Stimulated activated effector memory CD8-positive, alpha-beta T cell treated with anti-CD3 and anti-CD28 coated beads, Interleukin-12 subunit alpha, Interleukin-12 subunit beta, amount 100 ng/mL, for 72 hours (primary cell): ENCODE results near the gene AVP.
"Not testable (repeated sequence)": the region's sequence is repeated elsewhere in the genome, so short reads cannot be mapped to it uniquely, and the experiment has no call there.

Experiments used
- ATAC-seq: fragments of 150-1000 bp; cut with Tn5 transposase; 2 replicates; pipeline ENCODE4 v1.10.0; 2021
- DNase-seq, 2 donors: peaks; one replicate each; pipeline ENCODE4 v3.0.0; 2021 to 2022; ENCODE audit warnings: low spot score in 2 of 2
- H3K27ac Mint-ChIP-seq: one replicate; pipeline ENCODE4 v1.8.0; 2022; ENCODE audit warnings: mild to moderate bottlenecking, mixed read lengths
- H3K36me3 Mint-ChIP-seq: one replicate; pipeline ENCODE4 v1.8.0; 2022; ENCODE audit warnings: mild to moderate bottlenecking, mixed read lengths
- H3K4me1 Mint-ChIP-seq: one replicate; pipeline ENCODE4 v1.8.0; 2022; ENCODE audit warnings: mixed read lengths
- H3K4me3 Mint-ChIP-seq: one replicate; pipeline ENCODE4 v1.8.0; 2022; ENCODE audit warnings: mild to moderate bottlenecking, mixed read lengths
- H3K9me3 Mint-ChIP-seq: one replicate; pipeline ENCODE4 v1.8.0; 2022; ENCODE audit warnings: mixed read lengths

The AVP gene

DNA sequence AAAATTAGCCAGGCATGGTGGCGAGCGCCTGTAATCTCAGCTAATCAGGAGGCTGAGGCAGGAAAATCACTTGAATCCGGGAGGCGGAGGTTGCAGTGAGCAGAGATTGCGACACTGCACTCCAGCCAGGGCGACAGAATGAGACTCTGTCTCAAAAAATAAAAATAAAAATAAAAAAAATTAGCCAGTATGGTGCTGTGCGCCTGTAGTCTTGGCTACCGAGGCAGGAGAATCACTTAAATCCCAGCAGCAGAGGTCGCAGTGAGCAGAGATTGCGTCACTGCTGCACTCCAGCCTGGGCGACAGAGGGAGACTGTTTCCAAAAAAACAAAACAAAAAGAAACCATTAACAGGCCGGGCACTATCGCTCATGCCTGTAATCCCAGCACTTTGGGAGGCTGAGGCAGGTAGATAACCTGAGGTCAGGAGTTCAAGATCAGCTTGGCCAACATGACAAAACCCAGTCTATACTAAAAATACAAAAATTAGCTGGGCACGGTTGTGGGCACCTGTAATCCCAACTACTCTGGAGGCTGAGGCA lies 33.4 kb upstream of the AVP start:
- not testable (repeated sequence) for H3K9me3 Mint-ChIP-seq, ATAC-seq, DNase-seq, H3K27ac Mint-ChIP-seq, H3K4me3 Mint-ChIP-seq
- H3K36me3 Mint-ChIP-seq: peaks cover 43% of the 10 kb centered on the region
- peaks cover 20% of the 10 kb centered on the region for H3K4me1 Mint-ChIP-seq

DNA sequence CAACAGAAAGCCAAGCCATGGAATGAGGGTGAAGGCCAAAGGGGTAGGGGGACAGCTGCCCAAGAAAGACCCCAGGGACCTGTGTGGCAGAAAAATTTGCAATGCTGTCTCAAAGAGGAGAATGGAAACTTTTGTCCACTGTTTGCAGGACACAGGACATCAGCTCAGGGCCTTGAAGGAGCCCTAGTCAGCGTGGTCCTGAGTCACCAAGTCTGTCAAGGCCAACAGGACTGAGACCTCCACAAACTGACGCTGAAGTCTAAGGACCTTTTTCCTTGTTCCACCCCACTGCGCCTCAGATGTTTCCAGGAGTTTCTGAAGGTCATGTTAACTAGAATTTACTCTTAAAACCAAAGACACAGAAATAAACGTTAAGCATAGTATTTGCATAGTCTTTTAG lies 31.8 kb upstream of the AVP start:
- Mint-ChIP-seq H3K4me3 (no peak overlapping the region), H3K4me1 (peaks cover 17% of the 10 kb centered on the region)

DNA sequence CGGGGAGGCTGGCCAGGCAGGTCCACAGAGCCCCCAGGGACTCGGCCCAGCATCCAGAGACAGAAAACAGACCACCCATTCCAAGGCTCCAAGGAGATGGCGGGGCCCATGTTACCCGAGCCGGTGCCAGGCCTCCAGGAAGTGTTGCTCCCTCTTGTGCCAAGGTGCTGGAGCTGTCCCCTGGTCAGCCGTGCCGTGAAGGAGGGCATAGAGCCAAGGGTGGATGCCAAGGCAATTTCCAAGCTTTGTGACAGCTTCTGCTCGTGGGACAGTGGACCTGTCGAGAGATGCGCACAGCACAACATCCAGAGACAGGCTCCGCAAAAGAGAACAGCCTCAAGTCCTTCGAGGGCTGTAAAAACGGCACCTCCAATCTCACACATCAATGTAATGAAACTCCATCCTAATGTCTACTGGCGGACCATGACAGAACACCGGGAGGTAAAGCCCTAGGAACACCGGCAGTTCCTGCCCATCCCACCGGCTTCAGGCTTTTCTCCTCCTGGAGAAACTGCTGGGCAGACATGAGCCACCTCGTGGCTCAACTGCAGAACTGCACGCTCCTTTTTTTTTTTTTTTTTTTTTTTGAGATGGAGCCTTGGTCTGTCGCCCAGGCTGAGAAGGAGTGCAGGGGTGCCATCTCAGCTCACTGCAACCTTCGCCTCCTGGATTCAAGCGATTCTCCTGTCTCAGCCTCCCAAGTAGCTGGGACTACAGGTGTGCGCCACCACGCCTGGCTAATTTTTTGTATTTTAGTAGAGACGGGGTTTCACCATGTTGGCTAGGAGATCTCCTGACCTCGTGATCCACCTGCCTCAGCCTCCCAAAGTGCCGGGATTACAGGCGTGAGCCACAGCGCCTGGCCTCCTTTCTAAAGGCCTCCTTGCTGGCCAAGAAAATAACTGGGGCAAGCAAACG lies 30.9 kb upstream of the AVP start:
- no peaks in the 10 kb centered on the region for H3K9me3 Mint-ChIP-seq
- H3K36me3 Mint-ChIP-seq: peaks cover 21% of the 10 kb centered on the region
- peaks cover 10% of the 10 kb centered on the region for H3K4me1 Mint-ChIP-seq
- H3K4me3 Mint-ChIP-seq: no peak overlapping the region
- ATAC-seq: peak; percentile 55
- no peak overlapping the region for H3K27ac Mint-ChIP-seq
- no peak for DNase-seq

More for the DNA sequence above, 31.8 kb upstream of the AVP start:
- H3K27ac Mint-ChIP-seq: no peak overlapping the region
- peaks cover 30% of the 10 kb centered on the region for H3K36me3 Mint-ChIP-seq
- ATAC-seq (no peak), DNase-seq (no peak)
- H3K9me3 Mint-ChIP-seq: no peaks in the 10 kb centered on the region

DNA sequence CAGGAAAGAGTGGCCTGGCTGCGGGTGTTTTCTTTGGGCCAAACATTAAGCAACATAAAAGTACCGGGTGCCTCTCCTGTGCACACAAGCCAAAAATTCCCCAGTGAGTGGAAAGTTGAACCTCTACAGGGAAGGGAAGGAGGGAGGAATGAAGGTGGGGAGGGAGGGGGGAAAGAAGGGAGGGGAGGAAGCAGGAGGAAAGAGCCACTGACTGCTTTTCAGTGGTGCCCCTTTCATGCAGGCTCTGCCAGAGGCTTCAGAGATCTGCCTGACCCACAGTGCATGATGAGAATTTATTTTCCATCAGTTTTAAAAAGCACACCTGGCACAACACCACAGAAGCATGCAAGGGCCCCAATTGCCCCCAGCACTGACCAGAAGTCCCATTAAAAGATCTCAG lies 27.5 kb upstream of the AVP start:
- ATAC-seq: no peak
- Mint-ChIP-seq H3K36me3 (peaks cover 18% of the 10 kb centered on the region), H3K9me3 (no peaks in the 10 kb centered on the region), H3K27ac (peak overlapping the region; percentile 0), H3K4me3 (no peak overlapping the region), H3K4me1 (peaks cover 10% of the 10 kb centered on the region)
- no peak for DNase-seq

DNA sequence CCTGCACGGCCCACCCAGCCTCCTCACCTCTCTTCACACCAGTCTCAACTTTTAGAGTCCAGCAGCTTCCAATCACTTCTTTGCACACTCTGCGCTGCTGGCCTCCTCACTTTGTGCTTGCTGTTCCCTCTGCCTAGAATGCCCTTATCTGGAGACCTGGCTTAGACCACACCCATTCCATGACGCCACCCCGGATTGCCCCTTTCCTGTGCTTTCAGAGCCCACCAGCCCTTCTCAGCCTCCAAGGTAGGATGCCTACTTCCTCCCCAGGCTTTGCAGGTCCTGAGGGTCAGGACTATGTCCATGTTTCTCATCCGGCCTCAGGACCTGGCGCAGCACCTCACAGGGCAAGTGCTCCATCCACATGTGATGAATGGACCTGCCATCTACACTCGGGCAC lies 27.0 kb upstream of the AVP start:
- H3K36me3 Mint-ChIP-seq: peaks cover 15% of the 10 kb centered on the region
- no peak overlapping the region for H3K4me3 Mint-ChIP-seq
- no peak for DNase-seq
- ATAC-seq: no peak
- no peaks in the 10 kb centered on the region for H3K9me3 Mint-ChIP-seq
- peaks cover 10% of the 10 kb centered on the region for H3K4me1 Mint-ChIP-seq
- peak overlapping the region; percentile 0 for H3K27ac Mint-ChIP-seq

DNA sequence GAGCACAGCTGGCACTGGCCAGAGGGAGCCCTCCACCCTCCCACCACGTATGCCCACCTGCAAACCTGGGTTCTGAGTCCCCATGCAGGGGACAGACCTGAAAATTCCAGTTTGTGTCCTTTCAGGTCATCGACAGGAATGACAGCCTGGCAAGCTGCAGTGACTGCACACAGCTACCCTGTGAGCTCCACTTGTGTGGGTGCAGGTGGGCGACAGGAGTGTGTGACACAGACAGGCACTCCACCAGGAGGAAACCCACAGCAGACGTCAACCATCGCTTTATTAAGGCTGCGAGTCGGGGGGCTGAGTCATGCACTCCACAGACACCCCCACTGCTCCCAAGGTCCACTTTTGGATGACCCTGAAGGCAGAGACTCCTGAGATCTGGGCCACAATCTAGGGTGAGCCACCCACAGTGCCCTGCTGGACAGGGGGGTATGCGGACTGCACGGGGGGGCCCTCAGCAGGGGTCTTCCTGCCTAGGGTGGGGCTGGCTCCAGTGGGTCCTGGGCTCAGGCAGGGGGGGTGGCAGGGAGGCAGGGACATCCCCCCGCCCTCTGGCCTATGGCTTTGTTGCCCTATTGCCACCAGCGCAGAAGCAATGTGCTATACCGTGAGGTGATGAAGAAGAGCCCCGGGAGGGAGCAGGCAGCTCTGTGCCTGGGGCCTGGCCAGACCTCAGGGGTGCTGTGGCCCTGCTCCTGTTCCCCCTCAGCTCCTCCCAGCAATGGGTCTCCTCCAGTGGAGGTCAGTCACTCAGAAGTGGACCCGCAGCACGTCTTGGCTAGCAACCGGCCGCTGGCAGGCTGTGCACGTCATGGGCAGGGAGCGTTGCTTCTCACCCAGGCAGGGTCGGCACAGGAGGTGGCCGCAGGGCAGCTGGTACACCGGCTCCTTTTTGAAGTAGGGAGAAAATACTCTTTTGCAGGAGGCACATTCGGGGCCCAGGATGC lies 25.1 kb upstream of the AVP start:
- DNase-seq: no peak
- H3K27ac Mint-ChIP-seq: no peak overlapping the region

DNA sequence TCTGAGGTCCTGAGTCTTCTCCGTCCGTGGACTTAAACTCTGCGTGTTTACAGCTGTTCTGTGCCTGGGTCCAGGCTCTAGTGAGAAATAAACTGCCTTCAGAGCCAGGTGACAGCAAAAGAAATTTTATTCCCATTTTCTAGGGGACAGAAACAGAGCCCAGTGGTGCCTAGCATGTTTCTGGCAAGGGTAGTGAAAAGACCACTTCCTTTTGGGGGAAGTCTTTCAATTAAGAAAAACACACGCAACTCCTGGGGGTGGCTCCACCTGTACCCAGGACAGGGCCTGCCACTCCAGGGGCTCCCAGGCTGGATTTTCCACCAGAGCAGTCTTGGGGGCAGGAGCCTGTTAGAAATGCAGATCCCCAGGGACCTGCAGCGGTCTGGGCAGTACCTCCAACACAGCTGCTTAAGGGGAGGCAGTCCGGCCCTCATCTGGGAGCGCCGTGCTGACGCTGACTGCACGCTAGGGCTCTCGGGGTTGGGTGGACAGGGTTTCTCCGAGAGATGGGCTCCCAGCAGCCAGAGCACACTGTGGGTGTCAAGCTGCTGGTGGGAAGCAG lies 23.0 kb upstream of the AVP start:
- Mint-ChIP-seq H3K9me3 (no peaks in the 10 kb centered on the region), H3K36me3 (peaks cover under 1% of the 10 kb centered on the region), H3K4me3 (no peak overlapping the region), H3K27ac (no peak overlapping the region), H3K4me1 (peaks cover 8% of the 10 kb centered on the region)
- DNase-seq (no peak), ATAC-seq (no peak)

More for the DNA sequence above, 25.1 kb upstream of the AVP start:
- Mint-ChIP-seq H3K4me3 (no peak overlapping the region), H3K4me1 (no peaks in the 10 kb centered on the region), H3K36me3 (peaks cover 13% of the 10 kb centered on the region), H3K9me3 (no peaks in the 10 kb centered on the region)
- no peak for ATAC-seq

DNA sequence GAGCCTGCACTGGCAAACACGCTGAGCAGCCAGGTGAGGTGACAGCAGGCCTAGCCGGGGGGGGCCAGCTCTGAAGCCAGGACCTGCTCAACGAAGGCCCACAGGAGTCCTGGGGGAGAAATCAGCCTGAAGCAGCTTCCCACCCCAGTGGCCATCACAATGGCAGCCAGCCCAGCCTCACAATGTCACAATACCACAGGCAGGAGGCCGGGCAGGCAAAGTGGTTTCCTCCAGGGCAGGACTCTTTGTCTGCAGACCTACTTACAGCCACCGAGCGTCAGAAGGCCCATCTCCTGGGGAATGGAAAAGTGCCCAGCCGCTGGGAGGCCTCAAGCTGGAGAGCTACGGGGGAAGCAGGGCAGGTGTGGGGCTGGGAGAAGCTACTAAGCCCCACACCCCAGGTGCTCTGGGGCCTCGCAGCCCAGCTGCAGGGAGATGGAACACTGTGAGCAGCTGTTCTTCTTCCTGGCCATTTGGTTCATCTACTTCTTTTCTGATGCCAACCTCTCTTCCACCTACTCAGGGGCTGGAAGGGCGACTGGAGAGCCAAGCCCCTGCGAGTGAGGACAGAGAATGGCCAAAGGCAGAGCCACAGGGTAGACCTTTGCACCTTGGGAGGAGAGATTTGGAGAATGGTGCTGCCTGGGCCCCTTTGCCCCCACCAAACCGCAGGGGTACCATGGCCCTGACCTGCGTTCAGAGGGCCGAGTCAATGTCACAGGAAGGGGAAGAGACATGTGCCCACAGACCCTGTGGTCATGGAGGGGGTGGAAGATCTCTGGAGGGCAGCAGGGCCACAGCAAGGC lies 22.3 kb upstream of the AVP start:
- H3K27ac Mint-ChIP-seq: no peak overlapping the region

DNA sequence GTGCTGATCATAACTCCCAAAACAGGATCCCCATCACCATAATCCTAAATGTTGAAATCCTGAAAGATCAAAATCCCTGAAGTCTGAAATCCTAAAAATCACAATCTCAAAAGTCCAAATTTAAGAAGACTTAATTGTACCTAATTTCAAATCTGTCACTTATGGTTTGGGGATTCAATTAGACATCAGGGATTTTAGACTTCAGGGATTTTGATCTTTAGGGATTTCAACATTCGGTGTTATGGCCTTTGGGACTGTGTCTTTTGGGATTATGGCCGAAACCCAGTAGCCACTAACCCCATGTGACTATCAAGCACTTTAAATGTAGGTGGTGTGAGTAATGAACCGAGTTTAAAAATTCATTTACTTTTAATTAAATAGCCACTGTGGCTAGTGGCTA lies 21.7 kb upstream of the AVP start:
- ATAC-seq (no peak), DNase-seq (no peak)
- no peaks in the 10 kb centered on the region for H3K9me3 Mint-ChIP-seq
- H3K27ac Mint-ChIP-seq: no peak overlapping the region
- no peak overlapping the region for H3K4me3 Mint-ChIP-seq
- peaks cover 18% of the 10 kb centered on the region for H3K4me1 Mint-ChIP-seq
- peaks cover 6% of the 10 kb centered on the region for H3K36me3 Mint-ChIP-seq

More for the DNA sequence above, 22.3 kb upstream of the AVP start:
- no peak for ATAC-seq
- DNase-seq: no peak
- peaks cover 14% of the 10 kb centered on the region for H3K4me1 Mint-ChIP-seq
- H3K36me3 Mint-ChIP-seq: peaks cover 6% of the 10 kb centered on the region
- no peaks in the 10 kb centered on the region for H3K9me3 Mint-ChIP-seq
- H3K4me3 Mint-ChIP-seq: no peak overlapping the region

DNA sequence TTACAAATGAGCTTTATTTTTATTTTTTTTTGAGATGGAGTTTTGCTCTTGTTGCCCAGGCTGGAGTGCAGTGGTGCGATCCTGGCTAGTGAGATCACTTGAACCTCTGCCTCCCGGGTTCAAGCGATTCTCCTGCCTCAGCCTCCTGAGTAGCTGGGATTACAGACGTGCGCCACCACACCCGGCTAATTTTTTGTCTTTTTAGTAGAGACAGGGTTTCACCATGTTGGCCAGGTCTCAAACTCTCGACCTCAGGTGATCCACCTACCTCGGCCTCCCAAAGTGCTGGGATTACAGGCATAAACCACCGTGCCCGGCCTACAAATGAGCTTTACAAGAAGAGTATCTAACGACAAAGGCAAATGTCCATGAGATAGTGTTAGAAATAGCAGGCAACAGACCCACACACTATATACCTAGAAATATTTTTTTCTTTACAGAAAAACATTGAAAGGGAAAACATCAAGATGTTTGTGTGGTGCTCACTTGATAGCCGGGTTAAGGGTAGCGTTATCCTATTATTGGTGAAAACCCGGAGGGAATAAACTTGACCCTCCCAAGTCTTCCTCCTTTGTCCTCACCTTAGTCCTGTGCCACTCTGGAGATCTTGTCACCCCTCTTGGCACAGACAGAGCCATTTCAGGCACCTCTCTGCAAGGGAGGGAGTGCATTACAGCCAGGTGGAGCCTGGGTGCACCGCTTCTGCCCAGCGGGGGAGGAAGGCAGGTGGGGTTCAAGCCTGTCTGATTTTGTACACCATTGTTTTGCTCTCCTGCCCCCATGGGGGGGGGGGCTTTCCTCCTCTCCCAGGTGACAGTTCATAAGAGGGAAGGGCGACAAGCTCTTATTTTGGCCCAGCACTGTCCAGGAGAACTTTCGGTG lies 21.0 kb upstream of the AVP start:
- no peak overlapping the region for H3K27ac Mint-ChIP-seq
- H3K9me3 Mint-ChIP-seq: no peaks in the 10 kb centered on the region

DNA sequence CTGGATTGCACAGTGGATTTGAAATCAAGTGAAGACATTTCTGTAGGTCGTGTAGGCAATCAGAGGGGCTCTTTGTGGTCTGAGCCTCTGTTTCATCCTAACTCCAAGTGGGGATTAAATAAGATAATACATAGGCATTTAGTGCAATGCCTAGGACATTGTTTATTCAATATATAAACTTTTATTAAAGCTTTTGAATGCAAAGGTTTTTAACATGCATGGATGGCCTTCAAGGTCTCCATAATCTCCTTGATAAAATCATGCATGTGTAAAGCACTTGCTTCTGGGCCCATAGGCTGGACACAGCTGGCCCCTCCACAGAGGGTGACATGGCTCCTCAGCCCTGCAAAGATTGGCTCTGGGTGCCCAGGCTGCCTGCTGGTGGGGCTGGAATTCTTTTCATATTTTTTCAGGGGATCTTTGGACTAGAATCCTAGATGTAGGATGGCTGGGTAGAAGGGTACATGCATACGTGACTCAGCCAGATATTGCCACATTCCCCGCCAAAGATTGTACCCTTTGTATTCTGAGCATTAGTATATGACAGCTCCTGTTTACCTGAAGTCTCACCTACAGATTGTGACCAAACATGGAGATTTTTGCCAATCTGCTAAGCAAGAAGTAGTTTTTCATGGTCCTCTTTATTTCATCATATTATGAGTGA lies 19.0 kb upstream of the AVP start:
- H3K27ac Mint-ChIP-seq: no peak overlapping the region
- no peaks in the 10 kb centered on the region for H3K9me3 Mint-ChIP-seq
- H3K4me1 Mint-ChIP-seq: peaks cover 18% of the 10 kb centered on the region
- peaks cover 6% of the 10 kb centered on the region for H3K36me3 Mint-ChIP-seq
- H3K4me3 Mint-ChIP-seq: no peak overlapping the region
- no peak for DNase-seq
- ATAC-seq: no peak

More for the DNA sequence above, 21.0 kb upstream of the AVP start:
- Mint-ChIP-seq H3K4me1 (peaks cover 18% of the 10 kb centered on the region), H3K36me3 (peaks cover 6% of the 10 kb centered on the region), H3K4me3 (no peak overlapping the region)
- DNase-seq (no peak), ATAC-seq (no peak)

DNA sequence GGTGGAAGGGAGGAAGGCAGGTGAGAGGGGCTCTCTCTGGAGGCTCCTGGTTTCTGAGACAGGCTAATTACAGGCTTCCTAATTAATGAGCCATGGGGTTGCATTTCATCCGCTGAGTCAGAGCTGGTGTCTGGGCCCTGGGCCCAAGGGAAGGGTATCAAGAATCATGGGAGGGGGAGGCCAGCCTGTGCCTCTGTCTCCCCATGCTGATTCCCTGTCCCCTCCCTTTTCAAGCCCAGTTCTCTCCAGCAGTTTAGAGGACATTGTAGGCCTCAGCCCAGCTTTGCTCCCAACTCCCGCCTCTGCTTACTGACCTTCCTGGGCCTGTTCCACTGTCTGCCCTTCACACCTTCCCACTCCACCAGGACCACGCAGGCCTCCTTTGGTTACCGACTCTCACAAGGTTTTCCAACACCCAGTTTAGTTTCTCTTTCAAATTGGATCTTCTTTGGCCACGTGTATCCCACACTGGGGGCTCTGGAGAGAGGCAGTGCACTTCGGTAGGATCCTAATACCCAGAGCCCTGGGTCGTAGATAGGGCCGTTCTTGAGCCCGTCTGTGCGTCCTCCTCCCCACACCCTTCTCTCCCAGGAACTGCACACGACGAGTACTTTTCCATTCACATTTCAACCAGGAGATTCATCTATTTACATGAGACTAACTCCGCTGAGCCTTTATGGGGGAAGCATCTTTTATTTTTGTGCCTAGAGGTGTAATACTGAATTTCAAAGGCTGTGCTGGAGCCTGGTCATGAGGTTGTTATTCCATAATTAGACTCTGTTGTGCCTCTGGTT lies 18.2 kb upstream of the AVP start:
- no peak for ATAC-seq

More for the DNA sequence above, 18.2 kb upstream of the AVP start:
- Mint-ChIP-seq H3K27ac (peak overlapping the region; percentile 85), H3K4me3 (no peak overlapping the region), H3K4me1 (peaks cover 18% of the 10 kb centered on the region), H3K36me3 (peaks cover 6% of the 10 kb centered on the region), H3K9me3 (no peaks in the 10 kb centered on the region)
- no peak for DNase-seq
